SKM-1 treated with dmso at 0.1 percent for 144 hours (cell line): ENCODE results near the gene ERC1.

ENCODE experiments used
- DNase-seq: peaks from one replicate; lab custom pipeline; 2025; ENCODE audit not compliant: unreplicated experiment; lab: John Stamatoyannopoulos, UW

ERC1 gene

GRCh38 chr12:990661-991349, at the start of gene ERC1:
Gene ERC1, plus strand, starts transcription at chr12:991223. Its CDS starts 36,681 bp downstream, at chr12:1027904.
- peak; percentile 47 for DNase-seq

GRCh38 chr12:943051-943450, 48.0 kb upstream of the ERC1 start:
- DNase-seq: no peak

- DNase-seq: no peak
These were observed 46.8 kb upstream of the ERC1 start for GRCh38 chr12:944211-944610.

GRCh38 chr12:946212-946611, 44.8 kb upstream of the ERC1 start:
- no peak for DNase-seq

GRCh38 chr12:946631-947030, 44.4 kb upstream of the ERC1 start:
- no peak for DNase-seq

GRCh38 chr12:948238-948637, 42.8 kb upstream of the ERC1 start:
- DNase-seq: no peak

- peak; percentile 90 for DNase-seq
These were observed 41.4 kb upstream of the ERC1 start, which contains the start of gene RAD52 for GRCh38 chr12:949453-950191. Gene RAD52, minus strand, starts transcription at chr12:949694. Its CDS starts 16,636 bp downstream, at chr12:933058.

- DNase-seq: no peak
These were observed 39.8 kb upstream of the ERC1 start for GRCh38 chr12:951176-951575.

- no peak for DNase-seq
These were observed 37.2 kb upstream of the ERC1 start for GRCh38 chr12:953776-954175.

GRCh38 chr12:954741-955140, 36.3 kb upstream of the ERC1 start:
- DNase-seq: no peak

- no peak for DNase-seq
These were observed 35.1 kb upstream of the ERC1 start for GRCh38 chr12:955939-956338.

GRCh38 chr12:958588-959123, 32.4 kb upstream of the ERC1 start:
- DNase-seq: no peak

- DNase-seq: peak; percentile 17
These were observed 24.3 kb upstream of the ERC1 start for GRCh38 chr12:966724-967123.

- DNase-seq: no peak
These were observed 23.4 kb upstream of the ERC1 start for GRCh38 chr12:967641-968040.

- DNase-seq: no peak
These were observed 22.5 kb upstream of the ERC1 start for GRCh38 chr12:968545-968944.

GRCh38 chr12:969821-970220, 21.2 kb upstream of the ERC1 start:
- DNase-seq: no peak

- DNase-seq: no peak
These were observed 19.0 kb upstream of the ERC1 start for GRCh38 chr12:971991-972390.

- DNase-seq: no peak
These were observed 16.7 kb upstream of the ERC1 start for GRCh38 chr12:974271-974862.

- no peak for DNase-seq
These were observed 14.4 kb upstream of the ERC1 start for GRCh38 chr12:976644-977043.

- DNase-seq: no peak
These were observed 13.9 kb upstream of the ERC1 start for GRCh38 chr12:977156-977555.

- DNase-seq: no peak
These were observed 11.7 kb upstream of the ERC1 start for GRCh38 chr12:979349-979748.
